ENCODE data around the gene LRRIQ4. TPM values are rescaled to one million over a fixed set of nuclear protein-coding genes. Genes with fewer than 3 reads are reported as not detected.

Gene LRRIQ4
- total RNA-seq, 1 experiment from 2014 or later = not detected

DNA sequence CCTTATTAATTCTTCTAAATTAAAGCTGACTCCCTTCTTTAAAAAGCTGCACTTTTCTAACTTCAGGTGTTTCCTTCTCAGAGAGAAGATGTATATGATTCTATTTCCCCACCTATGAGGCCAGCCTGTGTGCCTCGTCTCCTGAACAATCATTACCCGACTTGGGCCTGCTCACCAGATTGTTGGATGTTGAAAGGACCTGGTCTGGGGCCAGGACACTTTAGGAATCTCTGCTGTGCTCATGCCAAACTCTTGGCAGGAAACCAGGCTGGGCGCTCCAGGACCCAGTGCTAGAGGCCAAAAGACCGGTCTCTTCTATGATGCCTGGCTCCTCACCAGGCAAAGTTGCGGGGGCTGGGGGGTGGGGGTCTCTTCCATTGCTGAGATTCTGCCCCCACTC, 74.0 kb downstream of the LRRIQ4 start:
- ChIA-PET CTCF (no interaction called here), POLR2A (no interaction called here)
- Histone ChIP-seq H3K36me3 (ENCODE audit: control insufficient read depth, insufficient read depth, low read length) (no peaks in the 10 kb centered on the region), H3K4me1 (ENCODE audit: control insufficient read depth, insufficient read depth, low read length) (no peaks in the 10 kb centered on the region), H3K27me3 (ENCODE audit: control insufficient read depth, insufficient read depth, low read length) (no peaks in the 10 kb centered on the region; the same call in 1 of the 2 replicates), H3K9me3 (ENCODE audit: control insufficient read depth, insufficient read depth, low read depth, low read length) (no peaks in the 10 kb centered on the region), H3K27ac (ENCODE audit: low read length) (no peak overlapping the region), H3K4me3 (ENCODE audit: low read depth in 2 of 2, low read length in 2 of 2) (no peak overlapping the region)
- TF ChIP-seq, protein P1, sequence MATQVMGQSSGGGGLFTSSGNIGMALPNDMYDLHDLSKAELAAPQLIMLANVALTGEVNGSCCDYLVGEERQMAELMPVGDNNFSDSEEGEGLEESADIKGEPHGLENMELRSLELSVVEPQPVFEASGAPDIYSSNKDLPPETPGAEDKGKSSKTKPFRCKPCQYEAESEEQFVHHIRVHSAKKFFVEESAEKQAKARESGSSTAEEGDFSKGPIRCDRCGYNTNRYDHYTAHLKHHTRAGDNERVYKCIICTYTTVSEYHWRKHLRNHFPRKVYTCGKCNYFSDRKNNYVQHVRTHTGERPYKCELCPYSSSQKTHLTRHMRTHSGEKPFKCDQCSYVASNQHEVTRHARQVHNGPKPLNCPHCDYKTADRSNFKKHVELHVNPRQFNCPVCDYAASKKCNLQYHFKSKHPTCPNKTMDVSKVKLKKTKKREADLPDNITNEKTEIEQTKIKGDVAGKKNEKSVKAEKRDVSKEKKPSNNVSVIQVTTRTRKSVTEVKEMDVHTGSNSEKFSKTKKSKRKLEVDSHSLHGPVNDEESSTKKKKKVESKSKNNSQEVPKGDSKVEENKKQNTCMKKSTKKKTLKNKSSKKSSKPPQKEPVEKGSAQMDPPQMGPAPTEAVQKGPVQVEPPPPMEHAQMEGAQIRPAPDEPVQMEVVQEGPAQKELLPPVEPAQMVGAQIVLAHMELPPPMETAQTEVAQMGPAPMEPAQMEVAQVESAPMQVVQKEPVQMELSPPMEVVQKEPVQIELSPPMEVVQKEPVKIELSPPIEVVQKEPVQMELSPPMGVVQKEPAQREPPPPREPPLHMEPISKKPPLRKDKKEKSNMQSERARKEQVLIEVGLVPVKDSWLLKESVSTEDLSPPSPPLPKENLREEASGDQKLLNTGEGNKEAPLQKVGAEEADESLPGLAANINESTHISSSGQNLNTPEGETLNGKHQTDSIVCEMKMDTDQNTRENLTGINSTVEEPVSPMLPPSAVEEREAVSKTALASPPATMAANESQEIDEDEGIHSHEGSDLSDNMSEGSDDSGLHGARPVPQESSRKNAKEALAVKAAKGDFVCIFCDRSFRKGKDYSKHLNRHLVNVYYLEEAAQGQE (IDR thresholded peaks at IDR 0.05; ENCODE audit: insufficient read depth in 1 of 2, low read depth in 2 of 2, low read length in 1 of 2) = no peak
- TF ChIP-seq, protein P2, sequence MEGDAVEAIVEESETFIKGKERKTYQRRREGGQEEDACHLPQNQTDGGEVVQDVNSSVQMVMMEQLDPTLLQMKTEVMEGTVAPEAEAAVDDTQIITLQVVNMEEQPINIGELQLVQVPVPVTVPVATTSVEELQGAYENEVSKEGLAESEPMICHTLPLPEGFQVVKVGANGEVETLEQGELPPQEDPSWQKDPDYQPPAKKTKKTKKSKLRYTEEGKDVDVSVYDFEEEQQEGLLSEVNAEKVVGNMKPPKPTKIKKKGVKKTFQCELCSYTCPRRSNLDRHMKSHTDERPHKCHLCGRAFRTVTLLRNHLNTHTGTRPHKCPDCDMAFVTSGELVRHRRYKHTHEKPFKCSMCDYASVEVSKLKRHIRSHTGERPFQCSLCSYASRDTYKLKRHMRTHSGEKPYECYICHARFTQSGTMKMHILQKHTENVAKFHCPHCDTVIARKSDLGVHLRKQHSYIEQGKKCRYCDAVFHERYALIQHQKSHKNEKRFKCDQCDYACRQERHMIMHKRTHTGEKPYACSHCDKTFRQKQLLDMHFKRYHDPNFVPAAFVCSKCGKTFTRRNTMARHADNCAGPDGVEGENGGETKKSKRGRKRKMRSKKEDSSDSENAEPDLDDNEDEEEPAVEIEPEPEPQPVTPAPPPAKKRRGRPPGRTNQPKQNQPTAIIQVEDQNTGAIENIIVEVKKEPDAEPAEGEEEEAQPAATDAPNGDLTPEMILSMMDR (IDR thresholded peaks at IDR 0.05) = no peak
- no peak for TF ChIP-seq POLR2AphosphoS5 (IDR thresholded peaks at IDR 0.05; ENCODE audit: low read depth, low read length)
- TF ChIP-seq TCF7L2 (IDR thresholded peaks at IDR 0.05; ENCODE audit: low read depth, low read length) = no peak
- no peak for TF ChIP-seq SIN3A (IDR thresholded peaks at IDR 0.05; ENCODE audit: borderline replicate concordance, insufficient read depth, low read depth, low read length)
- in situ Hi-C loops (cut with HindIII; ENCODE audit: low pct_unique_long_range_greater_than_20kb, low sequenced_read_pairs) (no loop called here), intact Hi-C loops (cut with micrococcal nuclease; ENCODE audit: unreplicated experiment) (no loop called here)
- no peak for ATAC-seq
- BruUV-seq (replicated peaks) = no TSS peak
- DNase-seq (ENCODE audit: low read depth, low spot score) = no peak

Other genes with a start within 250 kb of the LRRIQ4 start
- gene MECOM, start 149.2 kb upstream of the LRRIQ4 start, total RNA-seq (2021; ENCODE audit: unreplicated experiment) = 0.21 TPM
- gene TERC, start 47.8 kb upstream of the LRRIQ4 start, total RNA-seq (2021; ENCODE audit: unreplicated experiment) = 6.0 TPM
- gene ACTRT3, start 43.3 kb upstream of the LRRIQ4 start, total RNA-seq (2021; ENCODE audit: unreplicated experiment) = 1.7 TPM
- 16.2 TPM for gene MYNN, start 39.5 kb upstream of the LRRIQ4 start, total RNA-seq (2021; ENCODE audit: unreplicated experiment)
- gene LRRC34, start within 50 bp of the LRRIQ4 start, total RNA-seq (2021; ENCODE audit: unreplicated experiment) = 1.2 TPM
- gene LRRC31, start 57.1 kb downstream of the LRRIQ4 start, total RNA-seq (2021; ENCODE audit: unreplicated experiment) = not detected
- not detected for gene SAMD7, start 98.7 kb downstream of the LRRIQ4 start, total RNA-seq (2021; ENCODE audit: unreplicated experiment)
- gene SEC62, start 153.9 kb downstream of the LRRIQ4 start, total RNA-seq (2021; ENCODE audit: unreplicated experiment) = 89.9 TPM
- gene GPR160, start 225.1 kb downstream of the LRRIQ4 start, total RNA-seq (2021; ENCODE audit: unreplicated experiment) = 0.18 TPM